HEK293 (cell line): Measurements from ENCODE around the gene ZNF423.

Experiments used
- CTCF ChIA-PET: fragments of 350-600 bp; formaldehyde crosslinking; extraction: SDS; loops from one replicate; lab custom pipeline; 2021; ENCODE audit warnings: antibody characterized with exemption; lab: Yijun Ruan, JAX
- POLR2A ChIA-PET: fragments of 300-600 bp; formaldehyde crosslinking; extraction: SDS; loops from one replicate; lab custom pipeline; 2020; ENCODE audit warnings: antibody characterized with exemption, inconsistent platforms; lab: Yijun Ruan, JAX
- H3K27ac ChIP-seq: fragments of 200-500 bp; sonication (Bioruptor generic); 2 replicates; pipeline ENCODE4 v1.5.1; 2014; ENCODE audit warnings: low read depth, low read length, control low read depth, inconsistent platforms; ENCODE audit errors: extremely low read depth
- H3K36me3 ChIP-seq, 2 experiments: fragments of 200-500 bp in 1 of 2; sonication (Bioruptor generic) in 1 of 2; 1 replicate in 1 of 2; 2 replicates in 1 of 2; pipeline ENCODE4 v1.5.1; 2014 to 2017; ENCODE audit warnings: inconsistent platforms in 2 of 2, low read length in 2 of 2; ENCODE audit not compliant: control insufficient read depth in 2 of 2, insufficient read depth in 1 of 2
- H3K4me1 ChIP-seq: fragments of 200-500 bp; sonication (Bioruptor generic); 2 replicates; pipeline ENCODE4 v1.5.1; 2014; ENCODE audit warnings: mild to moderate bottlenecking, low read length, inconsistent platforms; ENCODE audit not compliant: control insufficient read depth, insufficient read depth
- H3K4me3 ChIP-seq: 2 replicates; pipeline ENCODE4 v1.5.1; 2011; ENCODE audit warnings: low read depth, mild to moderate bottlenecking, control low read depth, low read length, moderate library complexity
- H3K9me3 ChIP-seq: fragments of 200-500 bp; sonication (Bioruptor generic); 2 replicates; pipeline ENCODE4 v1.5.1; 2014; ENCODE audit warnings: low read depth, low read length, inconsistent platforms; ENCODE audit not compliant: control insufficient read depth, insufficient read depth
- HOXD13 ChIP-seq: sonication (generic); formaldehyde crosslinking; IDR thresholded peaks from 2 replicates; pipeline ENCODE4 v1.8.0; 2022; ENCODE audit warnings: missing genetic modification reagents, borderline replicate concordance
- INSM2 ChIP-seq: fragments of 450-650 bp; formaldehyde crosslinking; IDR thresholded peaks from 2 replicates; pipeline ENCODE4 v1.5.1; 2016; ENCODE audit warnings: missing biosample characterization, missing genetic modification characterization
- RBAK ChIP-seq: fragments of 450-650 bp; formaldehyde crosslinking; IDR thresholded peaks from 2 replicates; pipeline ENCODE4 v1.5.1; 2016; ENCODE audit warnings: missing biosample characterization, missing genetic modification characterization
- SALL2 ChIP-seq: fragments of 450-650 bp; formaldehyde crosslinking; IDR thresholded peaks from 2 replicates; pipeline ENCODE4 v1.5.0; 2017; ENCODE audit warnings: missing biosample characterization, mild to moderate bottlenecking, missing genetic modification characterization, borderline replicate concordance
- ZNF114 ChIP-seq: fragments of 450-650 bp; formaldehyde crosslinking; IDR thresholded peaks from 2 replicates; pipeline ENCODE4 v1.5.0; 2017; ENCODE audit warnings: missing biosample characterization, missing genetic modification characterization
- ZNF148 ChIP-seq: fragments of 450-650 bp; formaldehyde crosslinking; IDR thresholded peaks from 2 replicates; pipeline ENCODE4 v1.5.0; 2017; ENCODE audit warnings: missing biosample characterization, missing genetic modification characterization, borderline replicate concordance
- ZNF239 ChIP-seq: fragments of 450-650 bp; formaldehyde crosslinking; IDR thresholded peaks from 2 replicates; pipeline ENCODE4 v1.5.1; 2016; ENCODE audit warnings: missing biosample characterization, missing genetic modification characterization
- ZNF248 ChIP-seq: fragments of 450-650 bp; formaldehyde crosslinking; IDR thresholded peaks from 2 replicates; pipeline ENCODE4 v1.5.1; 2017; ENCODE audit warnings: missing biosample characterization, missing genetic modification characterization
- ZNF366 ChIP-seq: fragments of 450-650 bp; formaldehyde crosslinking; conservative IDR thresholded peaks from 2 replicates; pipeline ENCODE4 v1.5.1; 2016; ENCODE audit warnings: missing biosample characterization, missing genetic modification characterization
- ZNF423 ChIP-seq: fragments of 450-650 bp; formaldehyde crosslinking; IDR thresholded peaks from 2 replicates; pipeline ENCODE4 v1.5.1; 2016; ENCODE audit warnings: missing biosample characterization, missing genetic modification characterization
- ZNF473 ChIP-seq: fragments of 450-650 bp; formaldehyde crosslinking; IDR thresholded peaks from 2 replicates; pipeline ENCODE4 v1.5.1; 2017; ENCODE audit warnings: missing biosample characterization, missing genetic modification characterization
- ZNF529 ChIP-seq: fragments of 450-650 bp; formaldehyde crosslinking; IDR thresholded peaks from 2 replicates; pipeline ENCODE4 v1.5.1; 2017; ENCODE audit warnings: missing genetic modification characterization, missing biosample characterization; ENCODE audit not compliant: insufficient replicate concordance
- ZNF571 ChIP-seq: fragments of 450-650 bp; formaldehyde crosslinking; IDR thresholded peaks from 2 replicates; pipeline ENCODE4 v1.5.0; 2017; ENCODE audit warnings: missing biosample characterization, missing genetic modification characterization
- ZNF580 ChIP-seq: fragments of 450-650 bp; formaldehyde crosslinking; IDR thresholded peaks from 2 replicates; pipeline ENCODE4 v1.5.1; 2016; ENCODE audit warnings: missing biosample characterization, missing genetic modification characterization
- ZNF670 ChIP-seq: fragments of 450-650 bp; formaldehyde crosslinking; IDR thresholded peaks from 2 replicates; pipeline ENCODE4 v1.5.1; 2016; ENCODE audit warnings: missing biosample characterization, missing genetic modification characterization, low read depth
- ZNF76 ChIP-seq: fragments of 450-650 bp; formaldehyde crosslinking; IDR thresholded peaks from 2 replicates; pipeline ENCODE4; 2016; ENCODE audit warnings: low read depth, missing biosample characterization, missing genetic modification characterization, borderline replicate concordance
- ZNF777 ChIP-seq: fragments of 450-650 bp; formaldehyde crosslinking; IDR thresholded peaks from 2 replicates; pipeline ENCODE4 v1.5.1; 2017; ENCODE audit warnings: missing biosample characterization, missing genetic modification characterization, borderline replicate concordance
- ZSCAN23 ChIP-seq: fragments of 450-650 bp; formaldehyde crosslinking; IDR thresholded peaks from 2 replicates; pipeline ENCODE4 v1.5.1; 2016; ENCODE audit warnings: missing biosample characterization, missing genetic modification characterization
- ZSCAN30 ChIP-seq: fragments of 450-650 bp; IDR thresholded peaks from 2 replicates; pipeline ENCODE4 v1.5.1; 2018; ENCODE audit warnings: missing biosample characterization, mild to moderate bottlenecking, missing genetic modification characterization, moderate library complexity
- TF ChIP-seq, protein P1 (sequence below): fragments of 450-650 bp; formaldehyde crosslinking; IDR thresholded peaks from 2 replicates; pipeline ENCODE4 v1.5.1; 2016; ENCODE audit warnings: missing biosample characterization, missing genetic modification characterization
- TF ChIP-seq, protein P2 (sequence below): fragments of 450-650 bp; formaldehyde crosslinking; conservative IDR thresholded peaks from 2 replicates; pipeline ENCODE4 v1.5.1; 2016; ENCODE audit warnings: low read depth, missing biosample characterization, missing genetic modification characterization
- TF ChIP-seq, protein P3 (sequence below): fragments of 450-650 bp; formaldehyde crosslinking; IDR thresholded peaks from 2 replicates; pipeline ENCODE4 v1.5.1; 2016; ENCODE audit warnings: missing biosample characterization, missing genetic modification characterization

Gene ZNF423

GRCh38 chr16:49457196-49457595 is 398.7 kb downstream of the ZNF423 start (continued):
- TF ChIP-seq, protein P1, sequence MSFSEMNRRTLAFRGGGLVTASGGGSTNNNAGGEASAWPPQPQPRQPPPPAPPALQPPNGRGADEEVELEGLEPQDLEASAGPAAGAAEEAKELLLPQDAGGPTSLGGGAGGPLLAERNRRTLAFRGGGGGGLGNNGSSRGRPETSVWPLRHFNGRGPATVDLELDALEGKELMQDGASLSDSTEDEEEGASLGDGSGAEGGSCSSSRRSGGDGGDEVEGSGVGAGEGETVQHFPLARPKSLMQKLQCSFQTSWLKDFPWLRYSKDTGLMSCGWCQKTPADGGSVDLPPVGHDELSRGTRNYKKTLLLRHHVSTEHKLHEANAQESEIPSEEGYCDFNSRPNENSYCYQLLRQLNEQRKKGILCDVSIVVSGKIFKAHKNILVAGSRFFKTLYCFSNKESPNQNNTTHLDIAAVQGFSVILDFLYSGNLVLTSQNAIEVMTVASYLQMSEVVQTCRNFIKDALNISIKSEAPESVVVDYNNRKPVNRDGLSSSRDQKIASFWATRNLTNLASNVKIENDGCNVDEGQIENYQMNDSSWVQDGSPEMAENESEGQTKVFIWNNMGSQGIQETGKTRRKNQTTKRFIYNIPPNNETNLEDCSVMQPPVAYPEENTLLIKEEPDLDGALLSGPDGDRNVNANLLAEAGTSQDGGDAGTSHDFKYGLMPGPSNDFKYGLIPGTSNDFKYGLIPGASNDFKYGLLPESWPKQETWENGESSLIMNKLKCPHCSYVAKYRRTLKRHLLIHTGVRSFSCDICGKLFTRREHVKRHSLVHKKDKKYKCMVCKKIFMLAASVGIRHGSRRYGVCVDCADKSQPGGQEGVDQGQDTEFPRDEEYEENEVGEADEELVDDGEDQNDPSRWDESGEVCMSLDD (tag by site-specific recombination), result no peak
- TF ChIP-seq ZNF366, result no peak

DNA sequence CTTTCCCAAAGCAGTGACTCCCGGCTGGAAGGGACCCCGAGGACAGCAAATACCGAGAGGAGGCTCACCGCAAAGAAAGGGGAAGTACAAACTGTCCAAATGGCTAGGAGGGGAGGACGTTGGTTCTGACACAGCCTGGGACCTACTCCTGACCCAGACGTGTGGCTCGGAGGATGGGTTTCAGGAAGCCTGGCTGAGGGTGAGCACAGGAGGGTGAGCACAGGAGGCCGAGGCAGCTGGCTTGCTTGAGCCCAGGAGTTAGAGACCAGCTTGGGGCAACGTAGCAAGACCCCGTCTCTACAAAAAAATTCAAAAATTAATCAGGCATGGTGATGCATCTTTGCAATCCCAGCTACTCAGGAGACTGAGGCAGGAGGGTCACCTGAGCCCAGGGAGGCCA is 399.1 kb downstream of the ZNF423 start:
- Histone ChIP-seq H3K4me3 (no peak overlapping the region), H3K27ac (no peak overlapping the region), H3K9me3 (no peaks in the 10 kb centered on the region), H3K4me1 (no peaks in the 10 kb centered on the region), H3K36me3 (no peaks in the 10 kb centered on the region)
- ChIA-PET CTCF (no interaction called here), POLR2A (no interaction called here)
- TF ChIP-seq, protein P2, sequence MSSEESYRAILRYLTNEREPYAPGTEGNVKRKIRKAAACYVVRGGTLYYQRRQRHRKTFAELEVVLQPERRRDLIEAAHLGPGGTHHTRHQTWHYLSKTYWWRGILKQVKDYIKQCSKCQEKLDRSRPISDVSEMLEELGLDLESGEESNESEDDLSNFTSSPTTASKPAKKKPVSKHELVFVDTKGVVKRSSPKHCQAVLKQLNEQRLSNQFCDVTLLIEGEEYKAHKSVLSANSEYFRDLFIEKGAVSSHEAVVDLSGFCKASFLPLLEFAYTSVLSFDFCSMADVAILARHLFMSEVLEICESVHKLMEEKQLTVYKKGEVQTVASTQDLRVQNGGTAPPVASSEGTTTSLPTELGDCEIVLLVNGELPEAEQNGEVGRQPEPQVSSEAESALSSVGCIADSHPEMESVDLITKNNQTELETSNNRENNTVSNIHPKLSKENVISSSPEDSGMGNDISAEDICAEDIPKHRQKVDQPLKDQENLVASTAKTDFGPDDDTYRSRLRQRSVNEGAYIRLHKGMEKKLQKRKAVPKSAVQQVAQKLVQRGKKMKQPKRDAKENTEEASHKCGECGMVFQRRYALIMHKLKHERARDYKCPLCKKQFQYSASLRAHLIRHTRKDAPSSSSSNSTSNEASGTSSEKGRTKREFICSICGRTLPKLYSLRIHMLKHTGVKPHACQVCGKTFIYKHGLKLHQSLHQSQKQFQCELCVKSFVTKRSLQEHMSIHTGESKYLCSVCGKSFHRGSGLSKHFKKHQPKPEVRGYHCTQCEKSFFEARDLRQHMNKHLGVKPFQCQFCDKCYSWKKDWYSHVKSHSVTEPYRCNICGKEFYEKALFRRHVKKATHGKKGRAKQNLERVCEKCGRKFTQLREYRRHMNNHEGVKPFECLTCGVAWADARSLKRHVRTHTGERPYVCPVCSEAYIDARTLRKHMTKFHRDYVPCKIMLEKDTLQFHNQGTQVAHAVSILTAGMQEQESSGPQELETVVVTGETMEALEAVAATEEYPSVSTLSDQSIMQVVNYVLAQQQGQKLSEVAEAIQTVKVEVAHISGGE (tag by site-specific recombination), result no peak
- TF ChIP-seq RBAK (tag by site-specific recombination) (no peak), ZNF670 (tag by site-specific recombination) (no peak), ZNF529 (no peak), ZNF580 (no peak), ZNF777 (tag by site-specific recombination) (no peak), ZNF114 (tag by site-specific recombination) (no peak), ZNF239 (no peak), ZNF423 (no peak), INSM2 (no peak), ZSCAN30 (no peak), ZSCAN23 (no peak), ZNF148 (tag by site-specific recombination) (no peak), HOXD13 (CRISPR knock-in tag) (no peak), ZNF248 (tag by site-specific recombination) (no peak), ZNF571 (tag by site-specific recombination) (no peak), ZNF473 (no peak), SALL2 (tag by site-specific recombination) (no peak), ZNF76 (tag by site-specific recombination) (no peak)
- TF ChIP-seq, protein P3, sequence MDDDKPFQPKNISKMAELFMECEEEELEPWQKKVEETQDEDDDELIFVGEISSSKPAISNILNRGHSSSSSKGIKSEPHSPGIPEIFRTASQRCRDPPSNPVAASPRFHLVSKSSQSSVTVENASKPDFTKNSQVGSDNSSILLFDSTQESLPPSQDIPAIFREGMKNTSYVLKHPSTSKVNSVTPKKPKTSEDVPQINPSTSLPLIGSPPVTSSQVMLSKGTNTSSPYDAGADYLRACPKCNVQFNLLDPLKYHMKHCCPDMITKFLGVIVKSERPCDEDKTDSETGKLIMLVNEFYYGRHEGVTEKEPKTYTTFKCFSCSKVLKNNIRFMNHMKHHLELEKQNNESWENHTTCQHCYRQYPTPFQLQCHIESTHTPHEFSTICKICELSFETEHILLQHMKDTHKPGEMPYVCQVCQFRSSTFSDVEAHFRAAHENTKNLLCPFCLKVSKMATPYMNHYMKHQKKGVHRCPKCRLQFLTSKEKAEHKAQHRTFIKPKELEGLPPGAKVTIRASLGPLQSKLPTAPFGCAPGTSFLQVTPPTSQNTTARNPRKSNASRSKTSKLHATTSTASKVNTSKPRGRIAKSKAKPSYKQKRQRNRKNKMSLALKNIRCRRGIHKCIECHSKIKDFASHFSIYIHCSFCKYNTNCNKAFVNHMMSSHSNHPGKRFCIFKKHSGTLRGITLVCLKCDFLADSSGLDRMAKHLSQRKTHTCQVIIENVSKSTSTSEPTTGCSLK (tag by site-specific recombination), result no peak
